GM12878 (cell line): Measurements from ENCODE around the gene RABL3.

Experiments
- ASH2L ChIP-seq: fragments of 300-600, 200-600 bp; sonication (generic); IDR thresholded peaks from 2 replicates; pipeline ENCODE4 v1.6.1; 2017; ENCODE audit warnings: low read depth, mild to moderate bottlenecking, borderline replicate concordance
- EZH2 ChIP-seq: IDR thresholded peaks from 2 replicates; pipeline ENCODE4 v1.6.1; 2012; ENCODE audit warnings: low read depth, mild to moderate bottlenecking, control low read depth, inconsistent platforms, low read length, borderline replicate concordance; ENCODE audit not compliant: control insufficient read depth
- POLR2A ChIP-seq: IDR thresholded peaks from 2 replicates; pipeline ENCODE4 v1.6.1; 2011; ENCODE audit warnings: low read depth, mild to moderate bottlenecking, low read length
- SIN3A ChIP-seq: IDR thresholded peaks from 2 replicates; pipeline ENCODE4 v1.6.1; 2012; ENCODE audit warnings: low read depth, low read length, improper control_type of control experiment
- TAF1 ChIP-seq: IDR thresholded peaks from 2 replicates; pipeline ENCODE4 v1.6.1; 2011; ENCODE audit warnings: mild to moderate bottlenecking, low read depth, low read length, borderline replicate concordance
- YY1 ChIP-seq: IDR thresholded peaks from 2 replicates; pipeline ENCODE4 v1.6.1; 2011; ENCODE audit warnings: low read depth, mild to moderate bottlenecking, low read length
- ZNF274 ChIP-seq: IDR thresholded peaks from one replicate; pipeline ENCODE4 v1.8.0; 2011; ENCODE audit not compliant: insufficient read length, insufficient read depth
- TF ChIP-seq, protein P1 (sequence below), 3 experiments: IDR thresholded peaks in 2 of 3; conservative IDR thresholded peaks in 1 of 3; 2 replicates each; pipeline ENCODE4 v1.5.1; 2011; ENCODE audit warnings: low read depth in 3 of 3, low read length in 3 of 3, mild to moderate bottlenecking in 3 of 3, control low read depth in 2 of 3, moderate library complexity in 2 of 3, inconsistent platforms in 1 of 3, mixed read lengths in 1 of 3; ENCODE audit not compliant: control insufficient read depth in 2 of 3, insufficient read depth in 1 of 3; ENCODE audit errors: extremely low read depth in 1 of 3

DNA sequence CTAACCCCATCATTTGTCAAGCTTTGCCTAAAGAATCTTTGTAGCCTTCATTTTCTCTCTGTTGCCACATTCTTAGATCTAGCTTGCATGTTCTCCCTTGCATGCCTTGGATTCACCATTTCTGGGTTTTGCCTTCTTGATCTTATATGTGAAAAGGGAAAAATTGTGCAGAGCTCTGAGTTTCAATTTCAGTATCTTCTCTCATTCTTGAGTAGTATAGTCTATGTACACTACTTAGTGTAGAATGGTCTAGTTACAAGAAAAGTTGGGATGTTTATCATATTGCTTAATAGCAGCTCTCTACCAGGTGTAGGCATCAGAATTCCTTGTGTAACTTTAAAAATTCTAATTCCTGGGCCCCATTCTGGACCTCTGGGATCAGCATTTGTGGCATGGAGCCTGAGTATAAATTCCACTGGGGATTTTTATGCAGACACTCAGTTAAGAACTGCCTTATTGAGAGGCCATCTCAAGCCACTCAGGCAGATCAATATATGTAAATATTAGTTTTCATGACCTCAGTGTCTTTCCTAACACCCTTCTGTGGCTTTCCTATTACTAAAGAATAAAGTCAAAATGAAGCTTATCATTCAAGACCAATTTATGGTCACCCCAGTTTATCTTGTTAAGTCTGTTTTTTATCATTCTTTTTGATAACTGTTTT is 23.6 kb upstream of the RABL3 start:
- TF ChIP-seq, protein P1, sequence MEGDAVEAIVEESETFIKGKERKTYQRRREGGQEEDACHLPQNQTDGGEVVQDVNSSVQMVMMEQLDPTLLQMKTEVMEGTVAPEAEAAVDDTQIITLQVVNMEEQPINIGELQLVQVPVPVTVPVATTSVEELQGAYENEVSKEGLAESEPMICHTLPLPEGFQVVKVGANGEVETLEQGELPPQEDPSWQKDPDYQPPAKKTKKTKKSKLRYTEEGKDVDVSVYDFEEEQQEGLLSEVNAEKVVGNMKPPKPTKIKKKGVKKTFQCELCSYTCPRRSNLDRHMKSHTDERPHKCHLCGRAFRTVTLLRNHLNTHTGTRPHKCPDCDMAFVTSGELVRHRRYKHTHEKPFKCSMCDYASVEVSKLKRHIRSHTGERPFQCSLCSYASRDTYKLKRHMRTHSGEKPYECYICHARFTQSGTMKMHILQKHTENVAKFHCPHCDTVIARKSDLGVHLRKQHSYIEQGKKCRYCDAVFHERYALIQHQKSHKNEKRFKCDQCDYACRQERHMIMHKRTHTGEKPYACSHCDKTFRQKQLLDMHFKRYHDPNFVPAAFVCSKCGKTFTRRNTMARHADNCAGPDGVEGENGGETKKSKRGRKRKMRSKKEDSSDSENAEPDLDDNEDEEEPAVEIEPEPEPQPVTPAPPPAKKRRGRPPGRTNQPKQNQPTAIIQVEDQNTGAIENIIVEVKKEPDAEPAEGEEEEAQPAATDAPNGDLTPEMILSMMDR (IDR thresholded peaks at IDR 0.05 in 2 of 3, conservative IDR thresholded peaks at IDR 0.05 in 1 of 3; ENCODE audit: control insufficient read depth in 2 of 3, extremely low read depth in 1 of 3, insufficient read depth in 1 of 3, low read depth in 3 of 3, low read length in 3 of 3): no peak
- no peak for TF ChIP-seq EZH2
- TF ChIP-seq YY1: no peak
- no peak for TF ChIP-seq TAF1
- no peak for TF ChIP-seq POLR2A
- TF ChIP-seq SIN3A: no peak
- no peak for TF ChIP-seq ZNF274
- no peak for TF ChIP-seq ASH2L
